ENCODE results near the gene TMEM183A.

TMEM183A gene

DNA sequence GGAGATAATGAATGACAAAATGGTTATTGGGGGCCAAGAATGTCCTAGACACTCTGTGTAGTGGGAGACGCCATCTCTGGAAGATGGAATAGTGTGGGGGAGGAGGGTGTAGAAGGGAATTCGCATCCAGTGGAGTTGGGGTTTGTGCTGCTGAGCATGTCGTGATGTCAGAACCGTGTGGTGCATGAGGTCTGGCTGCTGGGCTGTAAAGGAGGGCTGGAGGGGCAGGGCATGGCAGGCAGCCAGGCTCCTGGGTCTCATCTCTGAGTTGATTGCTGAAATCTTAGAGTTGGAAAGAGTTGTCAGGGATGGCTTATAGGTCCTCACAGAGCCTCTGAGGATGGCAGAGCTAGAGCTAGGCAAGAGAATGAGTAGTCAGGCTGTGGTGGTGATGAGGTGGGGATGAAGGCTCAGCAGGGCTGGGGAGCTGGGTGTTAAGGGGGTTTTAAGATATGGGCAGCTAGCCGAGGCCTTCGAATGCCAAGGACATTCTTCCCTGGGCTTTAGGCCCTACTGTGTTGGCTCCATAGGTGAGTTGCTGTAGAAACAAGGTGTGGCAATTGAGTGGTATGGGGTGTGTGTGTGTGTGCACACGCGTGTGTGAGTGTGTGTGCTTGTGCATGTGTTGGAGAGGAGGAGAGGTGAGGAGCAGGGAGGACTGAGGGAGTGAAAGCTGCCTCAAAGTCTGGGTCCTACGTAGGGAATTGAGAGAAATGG lies 21.1 kb downstream of the TMEM183A start:
- DNase-seq, result peak in 5 of 58 donors; percentile 24 to 33 (median 29)

DNA sequence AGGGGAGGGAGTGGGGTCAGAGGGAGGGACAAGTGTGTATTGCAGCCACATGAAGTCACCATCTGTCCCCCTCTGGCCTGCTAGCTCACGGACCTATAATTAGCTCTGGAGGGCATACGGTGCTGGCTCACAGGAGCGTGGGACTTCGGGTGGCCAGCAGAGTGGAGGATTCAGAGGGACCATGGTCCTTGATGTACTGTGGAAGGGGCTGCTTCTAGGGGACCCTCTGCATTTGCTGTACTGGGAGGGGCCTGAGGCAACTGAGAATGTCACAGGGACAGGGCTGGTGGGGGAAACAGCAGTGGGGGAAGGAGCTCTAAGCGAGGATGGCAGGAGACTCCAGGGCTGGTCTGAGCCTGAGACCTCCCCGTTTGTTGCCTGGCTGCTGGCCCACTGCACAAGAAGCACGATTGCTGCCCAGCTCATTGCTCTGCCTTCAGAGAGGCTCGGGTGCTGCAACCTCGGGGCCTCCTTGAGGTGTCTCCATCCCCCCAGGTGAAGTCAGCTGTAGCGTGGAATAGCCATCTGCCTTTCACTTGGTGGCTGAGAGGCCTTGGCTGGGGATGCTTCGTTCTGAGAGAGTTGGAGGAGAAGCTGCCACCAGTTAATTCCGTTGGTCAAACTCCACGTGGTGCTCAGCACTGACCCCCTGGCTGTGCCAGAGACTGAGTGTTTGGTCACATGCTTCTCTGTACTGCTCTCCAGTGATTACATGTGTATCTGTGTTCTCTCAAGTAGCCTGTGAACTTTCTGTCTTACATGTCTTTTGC lies 21.8 kb downstream of the TMEM183A start:
- DNase-seq, result peak in 1 of 58 donors; percentile 49

- no peak for DNase-seq
Measured at GRCh38 chr1:203031467-203031866, 24.3 kb downstream of the TMEM183A start.

GRCh38 chr1:203033287-203033686 lies 26.1 kb downstream of the TMEM183A start:
- DNase-seq, result no peak

DNA sequence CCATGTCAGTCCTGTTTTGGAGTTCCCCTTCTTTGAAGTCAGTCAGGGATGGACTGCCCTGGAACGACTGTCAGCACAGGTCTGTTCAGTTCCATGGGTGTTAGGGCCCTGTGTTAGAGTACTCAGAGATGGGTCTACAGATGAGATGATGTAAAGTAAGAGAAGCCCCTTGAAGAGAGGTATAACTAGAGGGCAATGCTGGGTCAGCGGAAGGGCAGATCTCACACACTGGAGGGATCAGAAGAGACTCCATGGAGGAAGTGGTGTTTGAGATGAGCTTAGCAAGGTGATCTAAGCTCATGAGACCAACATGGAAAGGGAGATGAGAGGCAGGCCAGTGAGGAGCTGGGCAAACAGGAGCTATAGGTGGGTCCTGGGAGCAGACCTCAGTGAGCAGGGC lies 26.7 kb downstream of the TMEM183A start:
- no peak for DNase-seq

DNA sequence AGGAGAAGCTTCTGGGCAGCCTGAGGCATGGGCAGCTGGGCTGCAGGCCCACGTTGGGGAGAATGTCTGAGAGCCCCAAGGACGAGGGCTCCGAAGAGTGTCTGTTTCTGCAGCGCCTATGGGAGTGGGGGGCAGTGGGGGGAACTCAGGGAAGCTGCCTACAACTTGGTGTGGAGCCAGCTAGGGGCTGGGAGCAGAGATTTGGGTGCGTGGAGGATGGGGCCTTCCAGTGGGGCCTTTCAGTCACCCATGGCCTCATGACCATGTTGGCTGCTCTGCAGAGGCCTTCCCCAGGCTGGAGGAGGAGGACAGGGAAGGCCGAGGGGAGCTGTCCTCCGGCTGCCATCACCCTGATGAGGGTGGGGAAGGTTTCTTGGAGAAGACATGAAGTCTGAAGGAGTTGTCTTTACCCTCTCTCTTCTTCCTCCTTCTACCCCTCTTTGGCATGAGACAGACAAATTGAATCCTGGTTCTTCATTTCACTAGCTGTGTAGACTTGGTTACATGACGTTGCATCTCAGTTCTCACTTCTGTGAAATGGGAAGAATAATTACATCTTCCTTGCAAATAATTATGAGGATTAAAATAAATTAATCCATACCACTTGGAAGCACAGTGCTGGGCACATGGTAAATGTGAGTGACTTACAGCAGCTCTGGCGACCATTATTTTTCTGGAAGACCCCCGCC lies 27.4 kb downstream of the TMEM183A start:
- DNase-seq, result no peak

DNA sequence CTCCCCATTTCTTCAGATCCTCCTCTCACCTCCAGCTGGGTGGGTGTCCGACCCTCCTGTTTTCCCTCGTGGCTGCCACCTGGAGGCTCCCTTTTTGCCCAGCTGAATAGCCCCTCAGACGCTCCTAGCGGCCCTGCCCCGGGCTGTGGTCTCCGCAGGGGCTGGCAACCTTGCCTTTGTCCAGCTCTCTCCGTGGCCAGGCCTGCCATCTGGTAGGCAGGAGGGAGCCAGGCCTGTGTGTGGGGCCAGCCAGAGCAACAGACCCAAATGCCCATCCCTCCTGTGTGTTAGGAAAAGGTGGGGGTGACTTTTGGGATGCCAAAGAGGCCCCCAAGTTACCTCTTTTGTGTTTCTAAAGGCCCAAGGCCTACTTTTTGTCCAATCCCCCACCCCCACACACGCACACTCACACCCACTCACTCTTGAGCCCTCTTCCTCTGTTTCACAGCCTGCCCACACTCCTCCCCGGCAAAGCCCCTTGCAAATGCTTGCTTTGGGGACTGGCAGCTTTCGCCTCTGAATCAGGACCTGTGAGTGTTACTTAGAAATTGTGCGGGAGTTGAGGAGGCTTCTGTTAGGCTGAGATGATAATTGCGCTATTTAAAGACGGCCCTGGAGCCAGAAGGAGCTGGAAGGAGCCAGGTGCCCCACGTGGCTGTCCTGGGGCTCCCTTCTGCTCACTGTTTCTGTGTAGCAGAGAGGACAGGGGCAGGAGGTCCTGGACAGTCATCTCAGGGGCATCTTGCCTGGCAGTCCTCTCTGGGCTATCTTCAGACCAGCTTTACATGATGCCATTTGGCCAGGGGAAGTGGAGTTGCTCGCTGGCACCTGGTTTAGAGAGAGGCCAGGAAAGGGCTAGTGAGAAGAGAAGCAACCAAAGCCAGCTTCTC lies 28.2 kb downstream of the TMEM183A start:
- DNase-seq, result peak in 10 of 58 donors; percentile 19 to 62 (median 29)

DNA sequence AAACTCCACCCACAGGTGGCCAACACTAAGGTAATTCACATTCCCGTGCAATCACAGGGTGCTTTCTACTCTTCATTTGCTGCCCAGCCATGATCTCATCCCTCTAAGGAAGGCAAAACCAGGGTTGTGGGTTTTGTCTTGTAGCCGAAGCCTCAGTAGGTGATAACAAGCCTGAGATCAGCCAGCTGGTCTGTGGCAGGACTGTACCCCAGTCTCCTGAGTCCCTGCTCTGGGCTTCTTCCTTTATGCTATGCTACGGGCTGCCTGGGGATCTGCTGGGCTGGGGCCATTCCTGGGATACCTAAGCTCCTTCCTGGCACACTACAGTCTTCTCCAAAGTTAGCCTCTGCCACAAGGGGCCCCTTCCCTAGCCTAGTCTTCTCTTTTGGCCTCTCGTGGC lies 29.0 kb downstream of the TMEM183A start:
- no peak for DNase-seq

DNA sequence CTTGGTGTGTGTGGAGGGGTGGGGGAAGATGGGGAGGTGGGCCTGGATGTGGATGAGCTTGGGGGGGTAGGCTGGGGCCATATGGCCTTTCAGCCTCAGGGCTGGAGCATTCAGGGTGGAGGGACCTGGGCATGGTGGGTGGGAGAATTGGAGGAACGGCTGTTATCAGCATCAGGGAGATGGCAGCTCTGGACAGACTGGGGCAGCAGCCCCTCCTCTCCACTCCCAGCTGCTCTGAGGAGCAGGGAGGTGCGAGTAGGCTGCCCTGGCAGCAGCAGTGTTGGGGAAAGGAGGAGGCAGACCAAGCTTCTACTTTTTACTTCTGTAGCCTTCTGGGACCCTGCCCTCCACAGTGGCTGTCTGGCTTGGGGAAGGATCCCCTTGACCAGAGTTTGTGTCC lies 29.4 kb downstream of the TMEM183A start:
- DNase-seq, result no peak

DNA sequence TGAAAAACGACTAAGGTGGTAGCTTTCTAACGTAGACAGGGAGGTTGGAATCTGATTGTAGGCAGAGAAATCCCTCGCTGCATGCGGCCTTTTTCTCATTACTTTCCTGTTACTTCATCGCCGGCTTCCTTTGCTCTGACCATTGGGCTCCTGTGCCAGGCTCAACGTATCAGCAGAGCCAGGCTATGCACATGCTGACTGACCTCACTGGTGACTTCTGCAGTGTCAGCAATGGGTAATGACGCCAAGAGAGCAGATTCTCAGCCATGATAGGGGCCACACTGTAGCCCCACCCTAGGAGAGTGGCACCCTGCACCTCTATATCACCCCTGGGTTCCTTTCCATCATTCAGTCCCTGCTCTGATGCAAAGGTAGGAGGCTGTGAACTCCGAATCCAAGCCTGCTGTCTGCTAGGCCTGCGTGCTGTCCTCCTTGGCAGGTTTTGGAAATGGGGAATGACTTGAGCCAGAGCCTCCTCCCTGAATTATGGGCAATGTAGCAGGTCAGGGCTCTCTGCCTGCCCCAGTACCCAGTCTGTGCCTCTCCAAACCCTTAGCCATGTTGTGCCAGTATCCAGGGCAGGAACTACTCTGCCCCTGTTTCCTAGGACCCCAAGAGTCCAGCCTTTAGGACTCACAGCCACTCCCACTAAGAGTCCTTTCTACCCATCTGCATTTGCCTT lies 30.5 kb downstream of the TMEM183A start:
- DNase-seq, result no peak

- DNase-seq, result peak in 47 of 58 donors; percentile 37 to 91 (median 65)
Measured at GRCh38 chr1:203038217-203038741, 31.1 kb downstream of the TMEM183A start.

DNA sequence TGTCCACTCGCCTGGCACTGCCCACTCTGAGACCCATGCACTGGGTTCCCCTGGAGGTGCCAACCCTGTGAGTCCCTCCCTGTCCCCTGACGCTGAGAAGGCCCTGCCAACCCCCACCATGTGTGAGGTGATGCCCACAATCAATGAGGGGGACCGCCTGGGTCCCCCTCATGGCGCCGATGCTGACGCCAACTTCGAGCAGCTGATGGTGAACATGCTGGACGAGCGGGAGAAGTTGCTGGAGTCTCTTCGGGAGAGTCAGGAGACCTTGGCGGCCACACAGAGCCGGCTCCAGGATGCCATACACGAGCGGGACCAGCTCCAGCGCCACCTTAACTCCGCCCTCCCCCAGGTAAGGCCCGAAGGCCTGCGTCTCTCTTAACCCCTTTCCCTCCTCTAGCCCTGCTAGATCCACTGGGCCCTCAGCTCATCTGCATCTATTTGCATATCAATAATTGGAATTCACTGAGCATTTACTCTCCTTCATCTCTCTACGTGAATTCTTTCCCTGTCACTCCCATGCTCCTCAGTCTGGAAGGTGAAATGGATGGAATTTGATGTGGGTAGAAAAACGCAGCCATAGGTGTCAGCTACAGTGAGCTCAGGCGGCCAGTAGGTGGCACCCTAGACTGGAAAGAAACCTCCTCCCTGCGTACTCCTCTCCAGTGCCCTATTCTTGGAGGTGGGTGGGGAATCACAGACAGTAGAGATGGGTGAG lies 31.9 kb downstream of the TMEM183A start:
- DNase-seq, result peak in 49 of 58 donors; percentile 20 to 85 (median 60)

DNA sequence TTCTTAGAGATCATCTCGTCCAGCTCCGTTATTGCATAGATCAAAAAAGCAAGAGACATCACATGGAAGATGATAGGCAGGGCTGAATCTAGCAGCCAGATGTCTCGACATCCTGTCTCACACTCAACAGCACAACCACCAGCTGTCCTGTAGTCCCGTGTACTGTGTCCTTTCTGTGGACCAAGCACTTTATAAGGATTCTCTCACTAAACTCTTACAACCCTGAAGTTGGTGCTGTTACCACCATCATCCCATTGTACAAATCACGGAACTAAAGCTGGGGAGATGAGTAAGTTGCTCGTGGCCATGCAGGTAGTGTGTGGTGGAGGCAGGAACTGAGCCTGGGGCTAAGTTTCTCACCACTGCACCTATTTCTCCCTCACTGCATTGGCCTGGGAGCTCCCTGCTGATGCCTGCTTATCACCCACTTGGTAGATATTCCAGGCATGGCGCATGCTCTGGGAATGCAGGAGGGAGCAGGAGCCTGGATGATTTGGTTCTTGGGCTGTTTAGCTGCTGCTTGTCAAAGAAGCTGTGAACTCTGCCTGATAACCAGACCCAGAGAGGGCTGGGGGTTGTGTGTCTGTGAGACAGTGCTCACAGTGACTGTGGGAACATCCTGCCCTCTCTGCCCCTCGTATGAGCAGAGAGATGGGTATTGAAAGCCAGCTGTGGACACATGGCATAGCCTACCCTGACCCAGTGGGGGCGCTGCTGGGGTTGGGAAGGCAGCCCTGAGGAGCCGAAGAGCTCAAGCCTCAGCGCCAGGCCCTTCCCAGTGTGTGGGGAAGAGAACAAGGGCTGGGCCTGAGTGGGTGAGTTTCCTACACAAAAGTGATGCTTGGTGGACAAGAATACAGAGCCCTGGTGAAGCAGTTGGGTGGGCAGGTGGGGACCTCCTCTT lies 32.7 kb downstream of the TMEM183A start:
- no peak for DNase-seq

- no peak for DNase-seq
Measured at GRCh38 chr1:203040513-203041275, 33.5 kb downstream of the TMEM183A start.

DNA sequence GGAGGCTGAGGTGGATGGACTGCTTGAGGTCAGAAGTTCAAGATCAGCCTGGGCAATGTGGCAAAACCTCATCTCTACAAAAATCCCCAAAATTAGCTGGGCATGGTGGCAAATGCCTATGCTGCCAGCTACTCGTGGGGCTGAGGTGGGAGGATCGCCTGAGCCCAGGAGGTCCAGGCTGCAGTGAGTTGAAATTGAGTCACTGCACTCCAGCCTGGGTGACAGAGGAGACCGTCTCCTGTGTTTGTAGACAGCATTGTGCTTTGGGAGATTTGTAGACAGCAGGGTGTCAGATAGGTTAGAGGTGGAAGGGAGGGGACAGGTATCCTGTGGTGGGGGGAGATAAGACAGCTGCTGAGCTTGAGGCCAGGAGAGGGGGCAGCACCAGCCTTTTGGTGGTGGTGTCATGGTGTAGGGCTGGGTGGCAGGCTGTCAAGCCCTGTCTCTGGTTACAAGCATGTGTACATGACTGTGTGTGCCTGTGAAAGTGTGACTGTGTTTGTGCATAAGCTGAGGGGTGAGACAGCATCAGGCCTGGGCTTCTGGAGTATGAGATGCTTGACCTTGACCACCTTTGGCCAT lies 34.3 kb downstream of the TMEM183A start:
- DNase-seq, result no peak

DNA sequence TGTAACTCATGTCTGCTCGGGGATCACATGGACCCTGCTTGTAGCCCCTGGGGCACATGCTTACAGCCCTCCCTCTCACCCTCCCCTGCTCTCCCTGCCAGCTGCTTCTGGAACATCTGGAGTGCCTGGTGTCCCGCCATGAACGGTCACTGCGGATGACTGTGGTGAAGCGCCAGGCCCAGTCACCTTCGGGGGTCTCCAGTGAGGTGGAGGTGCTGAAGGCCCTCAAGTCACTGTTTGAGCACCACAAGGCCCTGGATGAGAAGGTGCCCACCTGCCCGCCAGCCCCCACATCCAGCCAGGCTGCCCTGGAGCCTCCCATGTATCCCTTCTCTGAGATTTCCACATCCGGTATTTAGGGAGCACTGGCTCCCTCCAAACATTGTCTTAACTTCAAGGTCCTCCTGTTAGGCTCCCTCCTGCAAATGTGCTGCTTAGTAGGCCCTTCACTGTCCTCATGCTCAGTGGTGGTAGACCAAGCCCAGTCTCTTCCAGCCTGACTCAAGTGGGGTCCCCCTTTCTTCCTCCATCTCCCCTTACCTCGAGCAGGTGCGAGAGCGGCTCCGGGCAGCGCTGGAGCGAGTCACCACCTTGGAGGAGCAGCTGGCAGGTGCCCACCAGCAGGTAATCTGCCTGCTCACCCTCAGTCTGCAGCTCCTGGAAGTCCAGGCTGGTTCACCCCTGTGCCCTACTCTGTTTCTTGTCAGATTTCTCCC lies 36.8 kb downstream of the TMEM183A start:
- DNase-seq, result no peak
